ENCODE measurements around the gene DCBLD1. TPM values are rescaled to one million over a fixed set of nuclear protein-coding genes. Genes with fewer than 3 reads are reported as not detected.

Gene DCBLD1
- total RNA-seq, 1 donor from 2014 or later = 7.5 TPM

- Histone ChIP-seq H3K27ac (no peak overlapping the region), H3K27me3 (no peaks in the 10 kb centered on the region), H3F3A (ENCODE audit: low read depth) (no peaks in the 10 kb centered on the region), H2AFZ (replicated peaks) (no peak overlapping the region), H3K79me2 (ENCODE audit: low read depth) (peaks cover 72% of the 10 kb centered on the region), H3K36me3 (peaks cover 9% of the 10 kb centered on the region), H3K4me1 (no peaks in the 10 kb centered on the region), H4K20me1 (ENCODE audit: low read depth) (peaks cover 6% of the 10 kb centered on the region), H3K9ac (no peak overlapping the region), H3K4me2 (no peak overlapping the region), H3K9me3 (ENCODE audit: low read depth) (peaks cover 6% of the 10 kb centered on the region), H3K4me3 (no peak overlapping the region)
- H3K27ac Mint-ChIP-seq = no peak overlapping the region
- H3K27me3 Mint-ChIP-seq (ENCODE audit: insufficient read depth, low read depth) = no peaks in the 10 kb centered on the region
- H3K4me3 Mint-ChIP-seq = no peak overlapping the region
- DNase-seq (ENCODE audit: low spot score) = no peak
- TF ChIP-seq EZH2 (IDR thresholded peaks at IDR 0.05) (no peak), CTCF (IDR thresholded peaks at IDR 0.05) (no peak), EZH2phosphoT487 (IDR thresholded peaks at IDR 0.05) (no peak)
- H3K9me3 Mint-ChIP-seq = peaks cover 23% of the 10 kb centered on the region
- peaks cover 45% of the 10 kb centered on the region for H3K36me3 Mint-ChIP-seq
- peaks cover 10% of the 10 kb centered on the region for H3K4me1 Mint-ChIP-seq
Measured at GRCh38 chr6:117595099-117595923, 112.8 kb downstream of the DCBLD1 start.

GRCh38 chr6:117597755-117598154, 115.3 kb downstream of the DCBLD1 start:
- no peak overlapping the region for H2AFZ ChIP-seq (replicated peaks)
- H3F3A ChIP-seq (ENCODE audit: low read depth) = no peaks in the 10 kb centered on the region
- peaks cover 34% of the 10 kb centered on the region for H3K36me3 Mint-ChIP-seq
- no peak overlapping the region for H3K4me3 ChIP-seq
- H3K9me3 Mint-ChIP-seq = peaks cover 23% of the 10 kb centered on the region
- peaks cover 9% of the 10 kb centered on the region for H3K36me3 ChIP-seq
- peaks cover 3% of the 10 kb centered on the region for H3K27me3 Mint-ChIP-seq (ENCODE audit: insufficient read depth, low read depth)
- peaks cover 6% of the 10 kb centered on the region for H3K9me3 ChIP-seq (ENCODE audit: low read depth)
- peaks cover 18% of the 10 kb centered on the region for H3K4me1 Mint-ChIP-seq
- no peak overlapping the region for H3K9ac ChIP-seq
- H3K4me3 Mint-ChIP-seq = no peak overlapping the region
- no peak overlapping the region for H3K27ac Mint-ChIP-seq
- peaks cover 7% of the 10 kb centered on the region for H3K4me1 ChIP-seq
- no peak for DNase-seq (ENCODE audit: low spot score)
- TF ChIP-seq EZH2 (IDR thresholded peaks at IDR 0.05) (no peak), EZH2phosphoT487 (IDR thresholded peaks at IDR 0.05) (no peak), CTCF (IDR thresholded peaks at IDR 0.05) (no peak)
- H3K27me3 ChIP-seq = no peaks in the 10 kb centered on the region
- H3K79me2 ChIP-seq (ENCODE audit: low read depth) = peaks cover 74% of the 10 kb centered on the region
- H4K20me1 ChIP-seq (ENCODE audit: low read depth) = peaks cover 6% of the 10 kb centered on the region
- no peak overlapping the region for H3K4me2 ChIP-seq
- no peak overlapping the region for H3K27ac ChIP-seq

Small RNA genes within 50 kb of the gene (small RNA-seq; reads per million reads assigned to genes)
- not detected for gene RNU6-253P

Other genes starting within 250 kb of the DCBLD1 start
- gene VGLL2, start 217.1 kb upstream of the DCBLD1 start, total RNA-seq (ENCODE audit: low replicate concordance) = not detected in 2 replicates
- not detected in 2 replicates for gene ROS1, start 56.7 kb upstream of the DCBLD1 start, total RNA-seq (ENCODE audit: low replicate concordance)
- gene GOPC, start 119.8 kb downstream of the DCBLD1 start, total RNA-seq (ENCODE audit: low replicate concordance) = 24.7 and 39.2 TPM in 2 replicates
- gene NUS1, start 192.8 kb downstream of the DCBLD1 start, total RNA-seq (ENCODE audit: low replicate concordance) = 23.6 and 33.4 TPM in 2 replicates

Measured in neural progenitor cell (in vitro differentiated cells).